CD8-positive, alpha-beta memory T cell (primary cell): ENCODE results near the gene SEMA3A. TPM values are rescaled to one million over a fixed set of nuclear protein-coding genes. Genes with fewer than 3 reads are reported as not detected.
A peak's percentile ranks its signal among the peaks of the same experiment; 100 is the strongest.
"Not testable (repeated sequence)": the region's sequence is repeated elsewhere in the genome, so short reads cannot be mapped to it uniquely, and the experiment has no call there.

Source experiments
- CTCF ChIA-PET: fragments of 350-600 bp; sonication (Branson Sonifier 250); formaldehyde crosslinking; loops from one replicate; lab custom pipeline; 2021; ENCODE audit warnings: antibody characterized with exemption; lab: Charles Lee
- POLR2A ChIA-PET: fragments of 350-600 bp; sonication (Branson Sonifier 250); formaldehyde crosslinking; loops from one replicate; lab custom pipeline; 2021; ENCODE audit warnings: antibody characterized with exemption; lab: Charles Lee
- DNase-seq, 5 donors: peaks; one replicate each; pipeline versions ENCODE4 v3.0.0 to v3.0.0-alpha.2; 2020 to 2022; ENCODE audit warnings: mixed read lengths in 1 of 5
- H3K27ac ChIP-seq: one replicate; pipeline ENCODE4 v1.7.0; 2013; ENCODE audit warnings: low read depth, mild to moderate bottlenecking, low read length, moderate library complexity
- H3K27me3 ChIP-seq: 2 replicates; pipeline ENCODE4 v1.7.0; 2013; ENCODE audit warnings: low read length, mild to moderate bottlenecking; ENCODE audit not compliant: insufficient read depth, poor library complexity, severe bottlenecking
- H3K36me3 ChIP-seq: 2 replicates; pipeline ENCODE4 v1.7.0; 2013; ENCODE audit warnings: mild to moderate bottlenecking, low read length, moderate library complexity; ENCODE audit not compliant: insufficient read depth
- H3K4me1 ChIP-seq: 2 replicates; pipeline ENCODE4 v1.7.0; 2013; ENCODE audit warnings: mild to moderate bottlenecking, low read length, moderate library complexity; ENCODE audit not compliant: insufficient read depth
- H3K4me3 ChIP-seq: 2 replicates; pipeline ENCODE4 v1.7.0; 2013; ENCODE audit warnings: mild to moderate bottlenecking, low read length
- H3K9me3 ChIP-seq: 2 replicates; pipeline ENCODE4 v1.7.0; 2013; ENCODE audit warnings: mild to moderate bottlenecking, low read length
- H3K27ac Mint-ChIP-seq, 8 donors: one replicate each; pipeline ENCODE4 v1.8.0; 2020 to 2021; ENCODE audit warnings: mixed read lengths in 8 of 8, mild to moderate bottlenecking in 6 of 8, inconsistent platforms in 3 of 8, moderate library complexity in 3 of 8
- H3K27me3 Mint-ChIP-seq, 2 donors: one replicate each; pipeline ENCODE4 v1.8.0; 2020 to 2021; ENCODE audit warnings: mixed read lengths in 2 of 2, mild to moderate bottlenecking in 1 of 2, moderate library complexity in 1 of 2
- H3K36me3 Mint-ChIP-seq, 3 donors: one replicate each; pipeline ENCODE4 v1.8.0; 2020 to 2021; ENCODE audit warnings: mixed read lengths in 3 of 3, inconsistent platforms in 1 of 3, mild to moderate bottlenecking in 1 of 3
- H3K4me1 Mint-ChIP-seq, 3 donors: one replicate each; pipeline ENCODE4 v1.8.0; 2020 to 2021; ENCODE audit warnings: mixed read lengths in 3 of 3, inconsistent platforms in 1 of 3, mild to moderate bottlenecking in 1 of 3
- H3K4me3 Mint-ChIP-seq, 7 donors: one replicate each; pipeline ENCODE4 v1.8.0; 2020 to 2021; ENCODE audit warnings: mixed read lengths in 7 of 7, mild to moderate bottlenecking in 6 of 7, moderate library complexity in 4 of 7, inconsistent platforms in 2 of 7
- H3K9me3 Mint-ChIP-seq, 5 donors: one replicate each; pipeline ENCODE4 v1.8.0; 2020 to 2022; ENCODE audit warnings: mixed read lengths in 5 of 5, mild to moderate bottlenecking in 3 of 5, moderate library complexity in 2 of 5, inconsistent platforms in 1 of 5
- polyA plus RNA-seq: library from polyadenylated mRNA; unstranded; fragments of 300-500 nt; fragmentation: Illumina TruSeq; gene quantifications from one replicate; pipeline ENCODE4 v1.2.3, GENCODE V29; 2021
- total RNA-seq, 2 experiments: library from RNA; stranded (reverse); gene quantifications; one replicate each; pipeline ENCODE4 v1.2.3, GENCODE V29; 2021

SEMA3A gene
- total RNA-seq (not detected), polyA plus RNA-seq (not detected)

DNA sequence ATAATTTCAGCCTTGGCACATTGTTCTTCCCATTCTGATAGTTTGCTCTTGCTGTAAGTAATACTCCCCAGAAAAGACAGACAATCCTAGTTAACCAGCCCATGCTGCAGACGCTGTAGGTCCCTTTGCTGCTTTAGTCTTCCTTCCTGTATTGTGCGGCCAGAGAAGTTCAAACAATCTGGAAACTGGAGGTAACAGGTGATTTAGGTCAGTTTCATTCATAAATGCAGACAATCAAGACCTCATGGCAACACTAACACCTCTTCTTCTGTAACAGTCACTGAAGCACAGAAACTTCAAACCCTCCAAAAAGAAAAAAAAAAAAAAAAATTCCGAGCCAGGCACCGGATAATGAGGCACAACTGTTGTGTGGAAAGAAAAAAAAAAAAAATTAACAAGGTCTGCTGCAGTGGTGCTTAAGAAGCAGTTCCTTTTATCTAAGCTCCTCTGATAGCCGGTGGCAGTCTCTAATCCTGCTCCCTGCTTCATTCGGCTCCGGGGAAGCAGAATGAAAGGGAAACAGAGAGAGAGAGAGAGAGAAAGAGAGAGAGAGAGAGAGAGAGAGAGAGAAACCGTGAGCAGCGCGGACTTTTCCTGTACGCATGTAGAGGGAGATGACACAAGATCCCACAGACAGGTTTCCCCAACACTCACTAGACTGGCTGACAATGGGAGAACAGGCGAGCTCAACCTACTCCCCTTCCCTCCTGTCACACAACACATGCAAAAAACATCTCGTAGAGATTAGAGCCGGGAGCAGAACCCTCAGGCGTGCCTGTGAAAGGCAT lies at the start of gene SEMA3A:
Gene SEMA3A (minus strand): TSS at position 306 of the 788 bp plus-strand sequence. CDS start 203 bp downstream, at position 103.
- peak within 1 kb of the TSS; percentile 33 for H3K4me3 ChIP-seq
- Mint-ChIP-seq H3K27ac (peak within 1 kb of the TSS in 1 of 8 donors; percentile 12), H3K27me3 (peaks cover 0 to 3% of the 10 kb centered on the region in 2 donors), H3K4me3 (peak within 1 kb of the TSS; percentile 59 to 84 (median 67)), H3K4me1 (peaks cover 0 to 16% (median 3%) of the 10 kb centered on the region in 3 donors), H3K9me3 (peaks cover 0 to 6% (median 4%) of the 10 kb centered on the region in 5 donors), H3K36me3 (no peaks in the 10 kb centered on the region)
- H3K9me3 ChIP-seq: no peaks in the 10 kb centered on the region
- no peaks in the 10 kb centered on the region for H3K36me3 ChIP-seq
- H3K27me3 ChIP-seq: no peaks in the 10 kb centered on the region
- DNase-seq: peak in 2 of 5 donors; percentile 3 to 48
- ChIA-PET CTCF (no interaction called here), POLR2A (no interaction called here)
- peaks cover 7% of the 10 kb centered on the region for H3K4me1 ChIP-seq
- no peak within 1 kb of the TSS for H3K27ac ChIP-seq

GRCh38 chr7:84243037-84243436 lies 48.4 kb upstream of the SEMA3A start:
- CTCF ChIA-PET, POLR2A ChIA-PET, H3K36me3 ChIP-seq, H3K27me3 ChIP-seq, H3K4me1 ChIP-seq, DNase-seq, H3K27ac Mint-ChIP-seq, H3K36me3 Mint-ChIP-seq, H3K4me3 Mint-ChIP-seq, H3K4me1 Mint-ChIP-seq, H3K9me3 ChIP-seq, H3K4me3 ChIP-seq, H3K27me3 Mint-ChIP-seq, H3K27ac ChIP-seq: not testable (repeated sequence)
- peaks cover 10 to 42% (median 27%) of the 10 kb centered on the region in 5 donors for H3K9me3 Mint-ChIP-seq

GRCh38 chr7:84238596-84238995 lies 44.0 kb upstream of the SEMA3A start:
- DNase-seq: no peak
- Histone ChIP-seq H3K4me3 (no peak overlapping the region), H3K27me3 (no peaks in the 10 kb centered on the region), H3K27ac (no peak overlapping the region), H3K36me3 (no peaks in the 10 kb centered on the region), H3K4me1 (no peaks in the 10 kb centered on the region), H3K9me3 (no peaks in the 10 kb centered on the region)
- Mint-ChIP-seq H3K9me3 (peaks cover 7 to 33% (median 14%) of the 10 kb centered on the region in 5 donors), H3K4me3 (no peak overlapping the region), H3K36me3 (no peaks in the 10 kb centered on the region), H3K27ac (no peak overlapping the region), H3K27me3 (no peaks in the 10 kb centered on the region), H3K4me1 (no peaks in the 10 kb centered on the region)
- ChIA-PET POLR2A (no interaction called here), CTCF (no interaction called here)

DNA sequence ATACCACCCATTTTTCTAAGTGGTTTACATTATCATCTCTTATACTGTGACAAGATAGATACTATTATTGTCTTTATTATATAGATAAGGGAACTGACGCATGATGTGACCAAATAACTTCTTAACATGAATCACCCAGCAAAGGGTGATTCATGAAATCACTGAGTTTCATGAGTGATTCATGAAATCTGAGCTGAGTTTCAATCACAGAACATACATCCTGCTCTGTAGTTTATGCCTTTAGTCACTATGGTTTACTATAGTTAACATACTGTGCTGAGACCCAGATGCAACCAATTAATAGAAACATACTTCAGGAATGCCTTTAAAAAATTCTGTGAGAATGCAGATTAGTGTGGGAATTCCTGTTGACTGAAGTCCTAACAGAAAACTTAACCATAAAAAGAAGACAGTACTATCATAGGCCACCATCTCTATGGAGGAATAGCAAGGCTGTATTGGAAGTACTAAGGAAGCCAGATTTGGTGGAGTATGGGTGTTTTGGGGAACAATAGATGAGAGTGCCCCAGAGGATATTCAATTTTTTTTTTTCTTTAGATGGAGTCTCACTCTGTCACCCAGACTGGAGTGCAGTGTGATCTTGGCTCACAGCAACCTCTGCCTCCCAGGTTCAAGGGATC lies 43.1 kb upstream of the SEMA3A start:
- DNase-seq: no peak
- Mint-ChIP-seq H3K27ac (no peak overlapping the region), H3K4me1 (no peaks in the 10 kb centered on the region), H3K36me3 (no peaks in the 10 kb centered on the region), H3K9me3 (peaks cover 7 to 24% (median 12%) of the 10 kb centered on the region in 5 donors), H3K4me3 (no peak overlapping the region), H3K27me3 (no peaks in the 10 kb centered on the region)
- Histone ChIP-seq H3K4me3 (no peak overlapping the region), H3K27ac (no peak overlapping the region), H3K36me3 (no peaks in the 10 kb centered on the region), H3K27me3 (no peaks in the 10 kb centered on the region), H3K4me1 (no peaks in the 10 kb centered on the region), H3K9me3 (no peaks in the 10 kb centered on the region)
- ChIA-PET POLR2A (no interaction called here), CTCF (no interaction called here)

- Histone ChIP-seq H3K4me1 (no peaks in the 10 kb centered on the region), H3K4me3 (no peak overlapping the region), H3K27me3 (no peaks in the 10 kb centered on the region), H3K36me3 (no peaks in the 10 kb centered on the region), H3K27ac (no peak overlapping the region), H3K9me3 (no peaks in the 10 kb centered on the region)
- peaks cover 2 to 20% (median 6%) of the 10 kb centered on the region in 5 donors for H3K9me3 Mint-ChIP-seq
- no peaks in the 10 kb centered on the region for H3K27me3 Mint-ChIP-seq
- POLR2A ChIA-PET: no interaction called here
- no peak overlapping the region for H3K4me3 Mint-ChIP-seq
- DNase-seq: no peak
- no peaks in the 10 kb centered on the region for H3K36me3 Mint-ChIP-seq
- no peak overlapping the region for H3K27ac Mint-ChIP-seq
- H3K4me1 Mint-ChIP-seq: no peaks in the 10 kb centered on the region
- CTCF ChIA-PET: no interaction called here
These were observed 41.8 kb upstream of the SEMA3A start for GRCh38 chr7:84236398-84236797.

DNA sequence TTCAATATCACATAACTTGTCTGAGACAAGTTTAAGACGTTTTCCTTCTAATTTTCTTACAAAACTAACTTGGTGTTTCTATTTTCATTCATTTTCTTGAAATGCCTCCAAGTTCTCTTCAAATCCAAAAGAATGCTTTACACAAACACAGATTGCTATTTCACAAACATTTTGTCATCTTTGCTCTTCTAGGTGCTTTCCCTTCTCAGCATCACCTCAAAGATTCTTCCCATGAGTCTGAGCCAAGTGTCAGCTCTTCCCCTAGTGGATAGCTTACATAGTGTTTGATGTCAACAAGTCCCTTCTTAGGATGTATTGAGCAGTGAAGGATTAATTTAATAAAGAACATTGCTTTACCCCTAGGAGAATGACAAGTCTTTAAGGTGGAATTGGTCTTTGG lies 38.1 kb upstream of the SEMA3A start:
- Mint-ChIP-seq H3K4me1 (no peaks in the 10 kb centered on the region), H3K4me3 (no peak overlapping the region), H3K27ac (no peak overlapping the region), H3K27me3 (no peaks in the 10 kb centered on the region), H3K36me3 (no peaks in the 10 kb centered on the region), H3K9me3 (peaks cover 0 to 22% (median 4%) of the 10 kb centered on the region in 5 donors)
- ChIA-PET POLR2A (no interaction called here), CTCF (no interaction called here)
- Histone ChIP-seq H3K9me3 (no peaks in the 10 kb centered on the region), H3K36me3 (no peaks in the 10 kb centered on the region), H3K4me3 (no peak overlapping the region), H3K27me3 (no peaks in the 10 kb centered on the region), H3K27ac (no peak overlapping the region), H3K4me1 (no peaks in the 10 kb centered on the region)
- no peak for DNase-seq

GRCh38 chr7:84231157-84231556 lies 36.6 kb upstream of the SEMA3A start:
- no peak for DNase-seq
- POLR2A ChIA-PET: no interaction called here
- Histone ChIP-seq H3K4me3 (no peak overlapping the region), H3K9me3 (no peaks in the 10 kb centered on the region), H3K27ac (no peak overlapping the region), H3K4me1 (no peaks in the 10 kb centered on the region), H3K27me3 (no peaks in the 10 kb centered on the region), H3K36me3 (no peaks in the 10 kb centered on the region)
- Mint-ChIP-seq H3K27me3 (no peaks in the 10 kb centered on the region), H3K9me3 (peaks cover 3 to 17% (median 3%) of the 10 kb centered on the region in 5 donors), H3K4me3 (no peak overlapping the region), H3K4me1 (no peaks in the 10 kb centered on the region), H3K27ac (no peak overlapping the region), H3K36me3 (no peaks in the 10 kb centered on the region)
- CTCF ChIA-PET: no interaction called here

- Mint-ChIP-seq H3K9me3 (peaks cover 3 to 16% (median 3%) of the 10 kb centered on the region in 5 donors), H3K36me3 (no peaks in the 10 kb centered on the region), H3K27ac (no peak overlapping the region), H3K27me3 (no peaks in the 10 kb centered on the region), H3K4me1 (no peaks in the 10 kb centered on the region), H3K4me3 (no peak overlapping the region)
- H3K36me3 ChIP-seq: no peaks in the 10 kb centered on the region
- POLR2A ChIA-PET: no interaction called here
- CTCF ChIA-PET: no interaction called here
- H3K27ac ChIP-seq: no peak overlapping the region
- no peaks in the 10 kb centered on the region for H3K9me3 ChIP-seq
- DNase-seq: no peak
- H3K4me1 ChIP-seq: no peaks in the 10 kb centered on the region
- H3K27me3 ChIP-seq: no peaks in the 10 kb centered on the region
- H3K4me3 ChIP-seq: no peak overlapping the region
These were observed 35.9 kb upstream of the SEMA3A start for GRCh38 chr7:84230491-84230890.
